Activated naive CD4-positive, alpha-beta T cell treated with anti-CD3 and anti-CD28 coated beads, Interleukin-2, amount 50 U/mL, for 16 hours (primary cell): ENCODE results near the gene SPTB.

Experiments
- DNase-seq: peaks from one replicate; pipeline ENCODE4 v3.0.0-alpha.2; 2020

SPTB gene

DNA sequence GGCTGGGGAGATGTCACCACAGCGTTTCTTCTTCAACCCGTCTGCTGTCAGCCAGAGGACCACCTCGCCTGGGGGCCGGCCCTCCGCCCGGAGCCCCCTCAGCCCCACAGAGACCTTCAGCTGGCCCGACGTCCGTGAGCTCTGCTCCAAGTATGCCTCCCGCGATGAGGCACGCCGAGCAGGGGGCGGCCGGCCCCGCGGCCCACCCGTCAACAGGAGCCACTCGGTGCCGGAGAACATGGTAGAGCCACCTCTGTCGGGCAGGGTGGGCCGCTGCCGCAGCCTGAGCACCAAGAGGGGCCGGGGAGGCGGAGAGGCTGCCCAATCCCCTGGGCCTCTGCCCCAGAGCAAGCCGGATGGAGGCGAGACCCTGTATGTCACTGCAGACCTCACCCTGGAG is 136.6 kb downstream of the SPTB start:
- no peak for DNase-seq

DNA sequence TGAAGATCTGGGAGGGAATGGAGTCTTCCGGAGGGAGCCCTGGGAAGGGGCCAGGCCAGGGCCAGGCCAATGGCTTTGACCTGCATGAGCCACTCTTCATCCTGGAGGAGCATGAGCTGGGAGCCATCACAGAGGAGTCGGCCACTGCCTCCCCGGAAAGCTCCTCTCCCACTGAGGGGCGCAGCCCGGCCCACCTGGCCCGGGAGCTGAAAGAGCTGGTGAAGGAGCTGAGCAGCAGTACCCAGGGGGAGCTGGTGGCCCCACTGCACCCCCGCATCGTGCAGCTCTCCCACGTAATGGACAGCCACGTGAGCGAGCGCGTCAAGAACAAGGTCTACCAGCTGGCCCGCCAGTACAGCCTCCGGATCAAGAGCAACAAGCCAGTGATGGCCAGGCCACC is 137.7 kb downstream of the SPTB start:
- no peak for DNase-seq

DNA sequence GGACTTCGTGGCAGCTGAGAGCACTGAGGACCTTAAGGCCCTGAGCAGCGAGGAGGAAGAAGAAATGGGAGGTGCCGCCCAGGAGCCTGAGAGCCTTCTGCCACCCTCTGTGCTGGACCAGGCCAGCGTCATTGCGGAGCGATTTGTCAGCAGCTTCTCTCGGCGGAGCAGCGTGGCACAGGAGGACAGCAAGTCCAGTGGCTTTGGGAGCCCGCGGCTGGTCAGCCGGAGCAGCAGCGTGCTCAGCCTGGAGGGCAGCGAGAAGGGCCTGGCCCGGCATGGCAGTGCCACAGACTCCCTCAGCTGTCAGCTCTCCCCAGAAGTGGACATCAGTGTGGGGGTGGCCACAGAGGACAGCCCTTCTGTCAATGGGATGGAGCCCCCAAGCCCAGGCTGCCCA is 138.5 kb downstream of the SPTB start:
- DNase-seq: no peak

DNA sequence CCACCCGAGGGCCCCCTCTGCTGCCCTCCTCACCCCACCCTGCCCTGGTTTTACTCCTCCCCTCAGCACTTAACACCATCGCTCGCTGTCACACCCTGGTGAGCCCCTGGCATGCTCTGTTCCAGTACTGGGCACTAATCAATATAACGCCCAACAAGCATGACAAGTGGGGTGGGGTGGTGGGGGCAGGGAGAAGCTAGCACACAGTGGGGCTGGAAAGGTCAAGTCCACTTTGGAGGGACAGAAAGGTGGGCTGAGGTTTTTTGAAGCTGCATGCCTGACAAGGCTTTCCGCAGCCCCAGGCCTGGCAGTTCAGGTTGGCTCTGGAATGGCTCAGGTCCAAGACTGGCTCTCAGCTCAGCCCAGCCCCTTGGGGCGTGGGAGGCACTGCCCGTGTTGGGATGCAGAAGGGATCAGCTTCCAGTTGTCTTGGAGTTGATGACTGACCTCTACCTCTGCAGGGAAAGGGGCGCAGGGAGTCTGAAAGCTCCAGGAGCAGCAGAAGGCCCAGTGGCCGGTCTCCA is 141.4 kb downstream of the SPTB start:
- DNase-seq: no peak

DNA sequence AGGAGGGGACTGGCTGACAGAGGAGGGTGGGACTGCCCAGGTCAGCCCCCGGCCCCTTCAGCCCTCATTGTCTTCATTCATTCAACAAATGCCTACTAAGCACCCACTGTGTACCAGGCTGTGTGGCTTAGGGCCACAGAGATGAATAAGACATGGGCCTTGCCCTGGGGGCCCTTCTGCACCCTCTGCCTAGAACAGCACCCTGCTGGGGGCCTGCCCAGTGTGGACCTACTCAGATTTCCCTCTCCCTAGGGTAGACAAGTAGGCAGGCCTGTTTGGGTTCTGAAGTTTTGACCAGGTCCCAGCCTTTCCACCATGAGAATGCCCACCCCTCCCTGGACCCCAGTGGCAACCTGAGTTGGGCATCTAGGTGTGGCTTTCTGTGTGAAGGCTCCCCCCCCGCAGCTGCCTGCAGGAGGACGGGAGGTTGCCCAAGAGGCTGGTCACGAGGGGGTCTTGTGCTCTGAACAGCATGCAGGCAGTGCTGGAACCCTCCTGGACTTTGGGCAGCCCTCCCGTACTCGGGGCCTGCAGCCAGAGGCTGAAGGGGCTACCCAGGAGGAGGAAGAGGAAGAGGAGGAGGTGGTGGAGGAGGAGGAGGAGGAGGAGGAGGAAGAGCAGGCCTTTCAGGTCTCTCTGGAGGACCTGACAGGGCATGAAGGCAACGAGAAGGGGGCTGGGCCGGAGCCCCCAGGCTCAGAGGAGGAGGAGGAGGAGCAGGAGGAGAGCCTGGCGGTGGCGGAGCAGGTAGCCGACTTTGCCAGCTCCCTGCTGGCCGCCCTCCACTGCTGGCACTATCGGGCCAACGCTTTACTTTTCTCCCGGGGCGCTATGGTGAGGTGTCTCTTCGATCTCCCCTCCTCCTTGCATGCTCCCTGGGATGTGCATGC is 142.1 kb downstream of the SPTB start:
- DNase-seq: no peak

DNA sequence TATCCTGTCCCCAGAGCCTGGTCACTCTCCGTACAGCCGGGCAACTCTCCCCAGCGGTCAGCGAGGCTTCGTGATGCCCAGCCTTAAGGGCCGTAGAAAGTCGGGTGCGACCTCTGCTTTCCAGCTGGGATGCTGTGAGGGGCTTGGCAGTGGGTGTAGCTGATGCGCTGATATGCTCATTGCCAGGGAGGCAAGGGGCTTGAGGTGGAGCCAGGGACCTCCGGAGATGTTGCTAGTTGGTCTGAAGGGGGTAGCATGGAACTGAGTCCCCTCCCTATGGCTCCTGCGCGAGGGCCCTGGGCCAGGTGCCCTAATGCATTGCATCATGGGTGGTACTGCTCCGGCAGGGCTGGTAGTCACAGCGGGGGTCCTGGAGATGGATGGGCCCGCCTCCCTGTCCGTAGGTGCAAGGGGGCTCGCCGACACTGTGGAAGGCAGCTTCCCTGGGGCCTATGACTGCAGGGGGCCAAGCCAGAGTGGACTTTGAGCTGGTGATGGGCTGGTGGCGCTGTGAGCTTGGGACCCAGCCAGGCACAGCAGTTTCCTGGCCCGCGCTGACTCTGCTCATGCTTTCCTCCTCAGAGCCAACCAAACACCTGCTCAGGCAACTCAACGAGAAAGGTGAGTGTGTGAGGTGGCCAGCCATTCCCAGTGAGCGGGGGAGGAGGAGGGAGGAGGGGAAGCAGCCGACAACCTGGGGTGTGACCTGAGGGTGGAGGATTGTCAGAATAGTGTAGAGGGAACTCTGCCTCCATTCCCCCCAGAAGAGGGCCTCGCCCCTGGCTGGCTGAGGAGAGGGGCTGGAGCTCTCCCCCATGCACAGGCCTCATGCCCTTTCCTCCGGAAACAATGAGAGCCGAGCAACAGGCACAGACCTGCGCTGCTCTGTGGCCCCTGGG is 143.2 kb downstream of the SPTB start:
- no peak for DNase-seq

DNA sequence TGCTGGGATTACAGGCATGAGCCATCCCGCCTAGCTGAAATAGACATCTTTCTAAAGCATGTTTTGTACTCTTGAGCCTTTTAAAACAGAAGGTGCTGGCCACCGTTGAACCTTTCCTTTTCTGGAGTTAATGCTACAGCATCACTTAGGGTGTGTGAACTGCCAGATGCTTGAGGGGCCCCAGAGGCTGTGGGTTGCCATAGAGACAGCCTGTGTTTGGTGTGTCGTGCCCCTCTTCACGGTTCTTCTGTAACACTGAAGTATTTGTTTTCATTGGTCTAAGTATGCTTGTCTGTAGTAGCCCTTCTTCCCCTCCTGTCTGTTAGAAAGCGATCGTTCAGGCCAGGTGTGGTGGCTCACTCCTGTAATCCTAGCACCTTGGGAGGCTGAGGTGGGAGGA is 144.7 kb downstream of the SPTB start:
- DNase-seq: no peak

DNA sequence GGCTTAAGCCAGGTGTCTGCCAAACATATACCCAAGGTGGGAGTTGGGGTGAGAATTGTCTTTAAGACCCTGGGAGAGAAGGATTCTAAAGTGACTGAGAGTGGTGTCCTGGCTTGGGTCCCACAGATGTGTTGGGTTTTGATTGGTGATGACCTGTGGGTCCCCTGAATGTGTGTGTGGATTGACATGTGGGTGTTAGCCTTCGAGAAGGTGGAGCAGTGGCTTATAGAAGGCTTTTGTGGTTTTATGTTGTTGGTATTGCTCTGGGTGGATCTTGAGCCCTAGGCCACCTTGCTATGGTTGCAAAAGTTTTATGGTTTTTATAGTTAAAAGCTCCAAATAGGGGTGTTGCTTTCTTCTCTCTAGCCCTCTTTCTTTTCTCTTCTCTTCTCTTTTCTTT is 145.8 kb downstream of the SPTB start:
- no peak for DNase-seq

DNA sequence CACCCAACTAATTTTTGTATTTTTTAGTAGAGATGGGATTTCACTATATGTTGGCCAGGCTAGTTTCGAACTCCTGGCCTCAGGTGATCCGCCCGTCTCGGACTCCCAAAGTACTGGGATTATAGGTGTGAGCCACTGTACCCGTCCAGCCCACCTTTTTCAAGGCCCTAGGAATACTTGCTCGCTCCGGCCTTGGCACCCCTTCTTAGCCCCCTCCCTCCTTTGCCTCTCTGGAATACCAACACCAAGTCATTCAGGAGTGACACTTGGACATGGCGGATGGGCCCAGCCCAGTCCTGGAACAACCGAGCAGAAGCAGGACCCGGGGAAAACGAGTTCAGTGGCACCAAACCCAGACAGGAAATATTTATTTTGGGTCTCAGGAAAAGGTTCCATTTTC is 146.4 kb downstream of the SPTB start:
- no peak for DNase-seq

DNA sequence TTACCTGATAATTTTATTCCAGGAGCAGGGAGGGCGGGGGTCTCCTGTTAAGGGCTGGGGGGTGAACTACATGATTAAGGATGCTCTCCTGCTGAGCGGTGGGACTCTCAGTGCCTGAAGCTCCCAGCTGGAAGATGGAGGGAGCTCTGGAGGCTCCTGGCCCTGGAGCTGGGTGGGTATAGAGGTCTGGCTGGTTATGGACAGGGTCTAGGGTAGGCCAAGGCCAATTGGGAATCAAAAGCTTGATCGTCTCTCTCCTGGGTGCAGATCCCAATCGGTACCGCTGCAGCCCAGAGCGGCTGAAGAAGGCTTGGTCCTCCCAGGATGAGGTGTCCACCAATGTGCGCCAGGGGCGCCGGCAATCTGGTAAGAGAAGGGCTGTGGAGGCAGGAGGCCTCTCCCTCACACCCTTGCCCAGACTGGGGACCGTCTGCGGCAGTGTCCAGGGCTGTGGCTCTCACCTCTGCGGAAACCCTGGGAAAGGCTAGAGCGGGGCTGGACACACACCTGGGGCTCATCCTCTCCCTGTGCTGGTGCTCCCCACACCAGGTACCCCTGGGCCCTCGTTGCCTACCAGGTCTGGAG is 147.1 kb downstream of the SPTB start:
- no peak for DNase-seq

DNA sequence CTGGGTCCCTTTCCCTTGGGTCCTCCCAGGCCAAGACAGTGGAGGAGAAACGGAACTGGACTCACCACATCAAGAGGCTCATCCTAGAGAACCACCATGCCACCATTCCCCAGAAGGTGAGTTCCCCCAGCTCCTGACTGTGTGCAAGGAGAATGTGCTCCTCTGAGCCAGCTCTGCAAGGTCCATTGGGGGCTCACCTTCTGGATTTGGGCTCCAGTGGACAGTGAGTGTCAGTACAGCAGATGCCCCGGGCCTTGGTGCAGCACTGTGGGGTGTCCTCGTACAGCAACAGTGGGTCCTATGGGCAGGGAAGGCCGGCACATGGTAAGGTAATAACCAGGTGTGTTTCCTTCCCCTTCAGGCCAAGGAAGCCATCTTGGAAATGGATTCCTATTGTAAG is 147.6 kb downstream of the SPTB start:
- no peak for DNase-seq

DNA sequence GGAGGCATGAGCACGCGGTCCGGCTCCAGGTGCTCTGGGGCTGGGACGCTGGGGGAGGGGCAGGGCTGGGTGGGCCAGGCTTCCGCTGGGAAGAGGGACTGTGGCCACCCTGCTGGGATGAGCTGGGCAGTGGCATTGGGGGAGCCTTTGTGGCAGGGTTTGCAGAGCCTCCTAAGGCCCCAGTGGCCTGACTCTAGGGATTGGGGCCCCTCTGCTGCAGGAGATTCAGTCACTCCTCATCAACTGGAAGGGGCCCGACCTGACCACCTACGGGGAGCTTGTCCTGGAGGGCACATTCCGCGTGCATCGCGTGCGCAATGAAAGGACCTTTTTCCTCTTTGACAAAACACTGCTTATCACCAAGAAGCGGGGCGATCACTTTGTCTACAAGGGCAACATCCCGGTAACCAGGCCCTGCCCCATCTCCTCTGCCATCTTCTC is 148.5 kb downstream of the SPTB start:
- DNase-seq: no peak

DNA sequence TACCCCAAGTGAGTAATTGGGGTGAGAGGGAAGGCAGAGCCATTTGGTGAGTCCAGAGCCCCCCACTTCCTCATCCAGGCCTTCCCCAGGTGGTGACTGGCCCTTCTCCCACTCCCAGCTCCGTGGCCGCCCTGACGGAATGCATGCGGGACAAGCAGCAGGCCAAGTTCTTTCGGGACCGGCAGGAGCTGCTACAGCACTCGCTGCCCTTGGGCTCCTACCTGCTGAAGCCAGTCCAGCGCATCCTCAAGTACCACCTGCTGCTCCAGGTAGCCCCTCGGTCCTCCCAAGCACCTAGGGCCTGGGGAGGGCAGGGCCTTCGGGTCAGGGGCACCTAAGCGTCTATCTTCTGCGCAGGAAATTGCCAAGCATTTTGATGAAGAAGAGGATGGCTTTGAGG is 149.0 kb downstream of the SPTB start:
- no peak for DNase-seq

DNA sequence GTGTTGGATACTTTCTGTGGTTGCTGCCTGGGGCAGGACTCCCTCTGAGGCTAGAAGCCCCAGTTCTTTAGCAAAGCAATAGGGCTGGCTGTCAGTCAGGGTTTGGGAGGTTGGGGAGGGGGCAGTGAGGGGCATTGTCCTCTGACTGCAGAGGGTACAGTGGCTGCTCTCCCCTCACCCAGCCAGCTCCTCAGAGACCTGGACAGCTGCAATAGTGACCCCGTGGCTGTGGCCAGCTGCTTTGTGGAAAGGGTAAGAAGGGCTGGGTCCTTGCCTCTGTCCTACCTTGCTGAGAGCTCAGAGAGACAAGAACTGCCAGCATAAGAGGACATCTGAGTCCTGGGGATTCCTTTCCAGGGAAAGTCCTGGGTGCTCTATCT is 149.7 kb downstream of the SPTB start:
- DNase-seq: no peak

DNA sequence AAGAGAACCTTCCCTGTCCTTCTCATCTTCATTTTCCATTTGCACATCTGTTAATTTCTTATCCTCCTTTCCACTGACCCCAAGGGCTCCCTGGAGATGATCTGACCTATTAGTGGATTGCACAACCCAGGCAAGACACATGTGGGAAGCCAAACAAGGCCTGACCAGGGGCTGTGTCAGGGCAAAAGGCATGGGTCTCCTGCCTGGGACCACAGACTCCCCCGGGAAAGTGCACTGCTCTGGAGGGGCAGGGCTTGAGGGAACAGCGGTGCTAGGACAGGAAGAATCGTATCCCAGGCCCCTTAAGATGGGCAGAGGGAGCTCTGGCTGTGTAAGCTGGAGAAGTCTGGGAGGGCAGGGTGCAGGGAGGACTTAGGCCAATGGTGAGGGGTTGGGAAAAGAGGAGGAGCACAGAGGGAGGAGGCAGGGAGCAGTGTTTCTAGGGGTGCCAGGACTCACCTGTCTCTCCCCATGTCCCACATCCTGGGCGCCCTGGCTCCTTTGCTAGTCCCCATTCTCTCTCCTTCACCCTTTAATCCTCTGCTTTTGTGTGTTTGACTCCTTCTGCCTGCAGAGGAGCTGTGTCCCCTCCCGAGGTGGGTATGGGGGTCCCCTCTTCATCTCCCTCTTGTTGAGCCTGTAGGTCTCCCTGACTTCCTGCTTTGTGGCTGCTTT is 150.2 kb downstream of the SPTB start:
- DNase-seq: no peak

DNA sequence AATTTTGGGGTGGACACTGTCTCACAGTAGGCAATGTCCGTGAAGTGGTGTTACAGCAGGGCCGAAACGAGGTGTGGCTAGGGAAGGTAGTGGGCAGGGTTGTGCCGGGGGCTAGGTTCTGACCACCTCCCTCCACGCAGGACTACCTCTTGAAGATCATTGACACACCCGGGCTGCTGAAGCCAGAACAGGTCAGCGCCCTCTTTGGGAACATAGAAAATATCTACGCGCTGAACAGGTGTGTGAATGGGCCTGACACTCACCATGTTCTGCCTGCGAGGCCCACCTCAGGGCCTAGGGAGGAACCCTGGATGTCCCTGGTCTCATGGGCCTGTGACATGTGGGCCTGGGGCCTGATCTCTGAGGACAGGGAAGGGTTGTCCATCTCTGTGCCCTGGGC is 150.9 kb downstream of the SPTB start:
- DNase-seq: no peak

DNA sequence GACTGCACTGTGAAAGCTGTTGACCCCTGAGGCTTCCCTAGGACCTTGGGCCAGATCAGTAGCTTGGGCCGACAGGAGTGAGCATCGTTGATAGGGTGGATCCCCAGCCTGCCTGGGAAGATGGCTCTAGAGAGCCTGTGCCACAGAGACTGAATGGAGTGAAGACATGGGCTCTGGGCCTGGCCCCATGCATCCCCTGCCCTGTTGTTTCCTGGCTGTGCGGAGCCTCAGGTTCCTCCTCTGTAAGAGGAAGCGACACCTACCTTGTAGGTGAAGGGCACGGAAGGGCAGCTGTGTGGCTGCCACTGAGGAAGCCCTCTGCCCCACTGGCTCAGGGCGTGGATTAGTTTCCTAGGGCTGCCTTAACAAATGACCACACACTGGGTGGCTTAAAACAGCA is 151.6 kb downstream of the SPTB start:
- DNase-seq: no peak

DNA sequence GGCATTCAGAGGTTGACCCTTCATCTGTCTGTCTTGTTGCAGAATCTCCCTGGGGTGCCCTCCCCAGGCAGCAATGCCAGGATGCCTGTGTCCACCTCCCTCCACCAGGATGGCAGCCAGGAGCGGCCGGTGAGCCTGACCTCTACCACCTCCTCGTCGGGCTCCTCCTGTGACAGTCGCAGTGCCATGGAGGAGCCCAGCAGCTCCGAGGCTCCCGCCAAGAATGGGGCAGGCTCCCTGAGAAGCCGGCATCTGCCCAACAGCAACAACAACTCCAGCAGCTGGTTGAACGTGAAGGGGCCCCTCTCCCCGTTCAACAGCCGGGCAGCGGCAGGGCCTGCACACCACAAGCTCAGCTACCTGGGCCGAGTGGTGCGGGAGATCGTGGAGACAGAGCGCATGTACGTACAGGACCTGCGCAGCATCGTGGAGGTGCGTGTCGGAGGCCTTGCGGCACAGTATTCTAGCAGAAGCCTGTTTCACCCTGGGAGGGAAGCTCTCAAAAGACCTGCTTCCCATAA is 152.1 kb downstream of the SPTB start:
- no peak for DNase-seq

DNA sequence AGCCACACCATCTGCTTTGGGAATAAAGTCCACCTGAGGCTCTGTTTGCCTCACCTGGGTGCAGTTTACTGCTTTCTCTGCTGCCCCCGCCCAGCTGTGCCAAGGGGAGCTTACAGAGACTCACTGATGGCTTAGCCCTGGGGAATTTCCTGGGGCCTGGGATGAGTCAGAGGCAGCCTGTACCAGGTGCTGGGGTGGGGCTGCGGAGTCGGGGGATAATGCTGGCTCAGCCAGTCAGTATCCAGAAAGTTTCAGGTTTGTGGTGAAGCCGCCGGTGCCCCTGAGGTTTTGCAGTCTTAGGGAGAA is 153.2 kb downstream of the SPTB start:
- DNase-seq: no peak

DNA sequence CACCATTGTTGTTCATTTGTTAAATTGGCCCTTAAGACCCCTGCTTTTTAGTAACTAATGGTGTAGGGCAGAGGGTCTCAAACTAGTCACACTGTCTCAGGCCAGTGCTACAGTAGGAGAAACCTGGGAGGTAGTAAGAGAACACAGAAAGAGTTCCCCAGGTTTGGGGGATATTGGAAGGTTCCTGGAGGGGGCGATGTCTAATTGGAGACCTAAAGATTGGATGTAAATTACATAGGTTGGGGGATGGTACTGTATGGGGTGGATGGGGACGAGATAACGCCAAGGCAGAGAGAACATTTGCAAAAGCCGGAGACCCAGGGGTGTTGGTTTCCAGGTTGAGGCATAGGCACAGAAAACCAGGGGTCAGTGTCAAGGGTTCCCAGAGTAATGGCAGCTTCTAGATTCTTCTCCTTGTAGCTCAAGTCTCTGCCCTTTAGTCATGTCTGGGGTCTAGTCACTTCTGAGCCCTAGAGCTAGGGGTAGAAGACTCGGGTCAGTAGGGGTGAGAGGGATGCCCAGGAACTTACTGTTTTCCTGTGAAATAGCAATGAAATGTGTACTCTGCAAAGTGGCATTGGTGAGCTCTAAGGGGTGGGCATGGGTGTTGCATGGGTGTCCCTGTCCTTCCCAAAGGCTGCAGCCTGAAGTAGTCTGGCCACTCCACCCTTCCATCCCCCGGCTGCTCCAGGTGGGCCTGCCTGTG is 153.7 kb downstream of the SPTB start:
- DNase-seq: no peak

DNA sequence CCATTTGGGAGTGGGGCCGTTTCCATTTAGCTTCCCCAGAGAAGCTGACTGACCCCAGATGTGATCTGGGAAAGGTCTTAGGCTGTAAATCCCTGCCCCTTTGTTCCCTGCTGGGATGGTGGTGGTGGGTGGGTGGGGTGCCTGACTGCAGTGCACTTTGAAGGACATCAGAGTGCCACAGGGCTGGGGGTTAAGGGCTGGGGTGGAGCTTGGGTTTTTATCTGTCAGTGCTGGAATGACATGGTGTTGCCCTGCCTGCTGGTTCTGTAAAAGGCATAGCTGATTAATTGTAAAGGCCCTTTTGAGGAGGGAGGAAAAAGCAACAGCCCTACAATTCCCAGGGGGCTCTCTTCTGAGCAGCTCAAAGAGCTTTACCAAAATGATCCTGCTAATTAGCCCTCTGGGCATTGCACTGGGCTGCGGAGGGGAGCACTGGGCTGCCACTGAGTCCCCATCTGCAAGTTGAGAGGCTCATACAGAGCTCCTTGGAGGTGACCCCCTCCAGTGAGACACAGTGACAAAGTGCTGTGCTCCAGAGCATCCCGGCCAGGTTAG is 154.4 kb downstream of the SPTB start:
- no peak for DNase-seq

DNA sequence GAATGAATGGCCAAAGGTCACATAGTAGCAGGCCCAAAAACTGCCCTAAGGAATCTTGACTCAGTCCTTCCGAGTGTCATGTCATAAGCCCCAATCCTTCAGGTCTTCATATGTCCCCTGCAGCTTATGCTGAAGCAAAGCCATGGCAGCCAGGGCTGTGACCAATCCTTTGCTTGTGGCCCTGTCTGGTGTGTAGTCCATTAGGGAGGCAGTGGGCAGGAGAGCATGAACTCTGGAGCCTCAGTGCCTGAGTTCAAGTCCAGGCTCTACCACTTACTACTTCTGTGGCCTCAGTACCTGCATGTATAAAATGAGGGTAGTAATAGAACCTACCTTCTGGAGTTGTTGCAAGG is 155.2 kb downstream of the SPTB start:
- no peak for DNase-seq
